PFSK-1 (cell line): Measurements from ENCODE around the gene PTTG1IP.

Experiments
- REST ChIP-seq, 2 experiments: IDR thresholded peaks; 2 replicates each; pipeline versions ENCODE4 v1.6.1 to v1.8.0; 2011 to 2012; ENCODE audit warnings: low read depth in 2 of 2, low read length in 2 of 2, control low read depth in 1 of 2, inconsistent platforms in 1 of 2, mild to moderate bottlenecking in 1 of 2, moderate library complexity in 1 of 2; ENCODE audit not compliant: insufficient read depth in 1 of 2
- TAF1 ChIP-seq: IDR thresholded peaks from 2 replicates; pipeline ENCODE4 v1.6.1; 2012; ENCODE audit warnings: low read length, control low read depth, borderline replicate concordance; ENCODE audit not compliant: insufficient read depth

DNA sequence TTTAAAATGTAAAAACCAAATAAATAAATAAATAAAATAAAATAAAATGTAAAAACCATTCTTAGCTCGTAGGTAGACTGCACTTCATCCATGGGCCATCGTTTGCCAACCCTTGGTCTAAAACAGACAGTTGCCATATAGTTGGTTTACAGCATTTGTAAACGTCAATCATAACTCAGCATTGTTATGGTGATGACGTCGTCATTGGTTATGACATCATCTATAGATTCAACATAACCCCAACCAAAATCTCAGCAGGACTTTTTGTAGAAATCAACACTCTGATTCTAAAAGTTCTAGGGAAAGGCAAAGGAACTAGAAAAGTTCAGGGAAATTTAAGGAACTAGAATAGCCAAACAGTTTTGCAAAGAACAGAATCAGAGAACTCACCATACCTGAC is 39.8 kb downstream of the PTTG1IP start:
- TF ChIP-seq REST (IDR thresholded peaks at IDR 0.05; ENCODE audit: insufficient read depth in 1 of 2, low read depth in 2 of 2, low read length in 2 of 2), result no peak
- TF ChIP-seq TAF1, result no peak
